HG03571 (cell line): Measurements from ENCODE around the gene SGPL1.

Source experiments
- ATAC-seq: cut with Tn5 transposase; IDR thresholded peaks from one replicate; pipeline ENCODE4 v1.9.1; 2021; ENCODE audit not compliant: unreplicated experiment

Gene SGPL1

DNA sequence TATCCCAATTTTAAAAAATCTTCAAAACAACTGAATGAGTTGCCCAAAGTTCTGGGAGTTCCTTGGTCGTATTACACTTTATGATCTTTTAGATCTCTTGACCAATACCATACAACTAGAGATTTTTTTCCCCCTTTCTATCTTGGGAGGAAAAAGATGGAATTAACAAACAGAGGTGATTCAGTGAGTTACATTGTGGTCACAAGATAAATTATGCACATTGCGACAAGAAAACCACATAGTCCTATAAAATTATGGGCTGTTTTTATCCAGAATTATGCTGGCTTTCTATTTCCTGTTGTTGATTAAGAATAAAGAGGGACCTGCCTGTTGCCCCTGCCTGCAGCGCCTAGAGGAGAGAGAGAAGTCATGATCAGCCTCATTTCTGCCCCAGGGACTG, 8.2 kb upstream of the SGPL1 start:
- ATAC-seq, result no peak

GRCh38 chr10:70809011-70809611, 6.6 kb upstream of the SGPL1 start:
- no peak for ATAC-seq

- ATAC-seq, result no peak
These were observed 6.0 kb upstream of the SGPL1 start for GRCh38 chr10:70809726-70810125.

GRCh38 chr10:70810967-70811366, 4.8 kb upstream of the SGPL1 start:
- ATAC-seq, result no peak

GRCh38 chr10:70811881-70812280, 3.9 kb upstream of the SGPL1 start:
- ATAC-seq, result no peak

- ATAC-seq, result no peak
These were observed 2.9 kb upstream of the SGPL1 start for GRCh38 chr10:70812814-70813213.

- no peak for ATAC-seq
These were observed 1.6 kb upstream of the SGPL1 start for GRCh38 chr10:70814126-70814525.

- peak; percentile 34 for ATAC-seq
These were observed 609 bp downstream of the SGPL1 start for GRCh38 chr10:70816220-70816894.

GRCh38 chr10:70820976-70821750, 5.4 kb downstream of the SGPL1 start:
- no peak for ATAC-seq

- no peak for ATAC-seq
These were observed 6.5 kb downstream of the SGPL1 start for GRCh38 chr10:70822076-70822820.

DNA sequence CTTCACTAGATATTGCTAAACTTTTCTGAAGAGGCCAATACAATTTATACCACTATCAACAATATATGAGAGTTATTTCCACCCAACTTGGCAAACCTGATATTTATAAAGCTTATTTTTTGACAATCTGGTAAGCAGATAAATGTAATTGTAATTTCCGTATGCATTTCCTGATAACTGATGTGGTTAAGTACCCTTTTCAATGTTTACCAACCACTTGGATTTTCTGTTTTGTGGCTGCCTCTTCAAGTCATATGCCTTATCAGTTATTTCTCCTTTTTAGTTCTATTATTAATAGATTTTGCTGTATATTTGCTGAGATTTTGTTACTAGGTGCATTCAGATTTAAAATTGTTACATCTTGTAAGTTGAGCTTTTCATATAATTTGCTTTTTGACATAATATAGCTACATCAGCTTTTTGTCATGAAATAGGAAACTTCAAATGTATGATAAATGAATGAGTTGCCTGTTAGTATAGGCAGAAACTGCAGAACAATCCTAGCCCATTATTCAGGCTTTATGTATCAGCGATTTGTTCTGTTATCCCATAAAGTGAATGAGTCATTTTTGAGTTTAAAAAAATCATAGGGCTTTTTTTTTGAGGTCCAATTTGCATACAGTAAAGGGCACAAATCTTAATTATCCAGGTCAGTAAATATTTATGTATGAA, 11.5 kb downstream of the SGPL1 start:
- ATAC-seq, result no peak

DNA sequence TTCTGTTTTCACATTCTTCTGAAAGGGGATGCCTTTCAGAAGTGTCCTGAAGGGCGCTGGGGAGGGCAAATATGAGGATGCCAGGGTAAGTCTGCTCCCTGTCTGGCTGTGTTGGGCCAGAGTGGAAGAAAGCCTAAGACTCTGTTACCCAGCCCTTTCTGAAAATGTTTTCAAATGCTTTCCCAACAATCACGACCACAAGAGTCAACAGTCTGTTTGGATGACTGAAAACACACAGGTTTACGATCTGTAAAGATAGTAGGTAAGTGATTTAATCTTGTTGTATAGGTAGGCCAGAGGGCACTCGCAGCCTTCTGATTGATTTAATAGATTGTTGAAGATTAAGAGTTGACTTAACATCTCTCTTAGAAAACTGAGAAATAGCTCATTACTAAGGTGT, 13.2 kb downstream of the SGPL1 start:
- no peak for ATAC-seq

DNA sequence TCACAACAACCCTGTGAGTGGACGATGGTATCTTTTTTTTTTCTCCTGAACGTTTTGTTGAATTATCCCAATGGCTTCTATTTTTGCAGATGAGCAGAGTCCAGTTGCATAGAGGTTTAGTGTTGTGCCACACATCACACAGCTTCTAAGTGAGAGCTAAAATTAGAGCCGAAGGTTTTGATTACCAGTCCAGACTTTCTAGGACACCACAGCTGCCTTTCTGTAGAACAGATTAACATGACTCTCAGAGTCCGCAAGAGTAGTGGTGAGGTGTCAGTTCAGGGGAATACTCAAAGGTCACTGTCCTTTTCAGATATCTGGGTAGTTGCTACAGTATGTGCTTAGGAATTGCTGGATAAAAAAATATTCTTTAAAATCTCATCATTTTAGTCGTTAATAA, 13.8 kb downstream of the SGPL1 start:
- no peak for ATAC-seq

DNA sequence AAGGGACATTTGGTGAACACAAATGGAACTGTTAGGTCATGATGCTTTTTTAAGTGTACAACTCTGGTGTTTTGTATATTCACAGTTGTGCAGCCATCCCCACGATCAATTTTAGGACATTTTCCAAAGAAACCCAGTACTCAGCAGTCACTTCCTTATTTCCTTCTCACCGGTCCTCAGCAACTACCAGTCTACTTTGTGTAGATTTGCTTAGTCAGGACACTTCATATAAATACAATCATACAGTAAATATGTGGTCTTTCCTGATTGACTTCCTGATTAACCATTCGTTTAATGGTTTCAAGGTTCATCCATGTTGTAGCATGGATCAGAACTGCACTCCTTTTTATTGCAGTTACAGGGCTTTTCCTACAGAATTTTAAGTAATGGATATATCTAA, 14.4 kb downstream of the SGPL1 start:
- no peak for ATAC-seq

- no peak for ATAC-seq
These were observed 16.5 kb downstream of the SGPL1 start for GRCh38 chr10:70832221-70832620.

DNA sequence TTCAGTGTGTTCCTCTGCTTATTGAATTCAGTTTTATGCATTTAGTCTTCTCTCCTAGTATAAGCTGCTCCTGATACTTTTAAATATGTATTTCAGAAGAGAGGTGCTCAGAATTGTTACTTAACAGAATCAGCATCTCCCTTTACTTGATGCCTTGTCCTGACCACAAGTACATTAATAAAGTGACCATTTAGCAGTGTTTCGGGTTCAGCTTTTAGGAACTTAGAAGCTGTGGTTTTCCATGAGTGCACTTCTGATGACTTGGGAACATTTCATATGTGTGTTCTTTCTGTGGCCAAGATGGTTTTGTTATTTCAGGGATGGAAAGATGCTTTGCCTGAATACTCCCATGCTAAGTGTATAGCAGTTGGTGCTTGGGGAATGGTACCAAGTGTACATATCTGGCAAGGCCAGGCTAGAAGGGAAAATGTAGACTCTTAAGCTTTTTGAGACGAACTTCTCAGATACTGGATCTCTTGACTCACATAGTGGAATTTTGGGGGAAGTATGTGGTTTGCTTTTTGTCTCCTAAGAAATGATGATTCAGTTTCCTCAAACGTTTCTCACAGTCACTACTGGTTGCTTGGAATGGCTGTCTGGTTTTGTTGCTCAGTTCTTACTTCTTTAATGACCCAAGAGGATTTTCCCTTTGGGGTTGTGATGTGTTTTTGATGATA, 17.2 kb downstream of the SGPL1 start:
- no peak for ATAC-seq

DNA sequence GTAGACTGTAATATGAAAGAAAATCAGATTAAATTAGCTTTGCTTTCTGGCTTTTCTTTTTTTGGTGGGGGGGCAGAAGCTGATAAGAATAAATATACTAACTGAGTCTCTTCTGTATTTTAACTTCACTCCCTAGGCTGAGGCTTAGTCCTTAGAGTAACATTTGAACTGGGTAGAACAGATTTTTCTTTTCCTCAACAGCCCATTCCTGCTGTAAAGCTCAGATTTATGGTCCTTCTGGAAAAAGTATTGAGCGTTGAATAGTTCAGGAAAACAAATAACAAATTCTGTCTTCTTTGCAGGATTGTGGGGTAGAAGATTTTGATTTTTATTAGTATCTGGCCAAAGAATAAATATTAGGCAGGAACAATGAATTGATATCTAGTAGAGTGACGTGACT, 17.9 kb downstream of the SGPL1 start:
- ATAC-seq, result no peak

GRCh38 chr10:70834021-70834420, 18.3 kb downstream of the SGPL1 start:
- ATAC-seq, result no peak

GRCh38 chr10:70834441-70835151, 18.8 kb downstream of the SGPL1 start:
- no peak for ATAC-seq

DNA sequence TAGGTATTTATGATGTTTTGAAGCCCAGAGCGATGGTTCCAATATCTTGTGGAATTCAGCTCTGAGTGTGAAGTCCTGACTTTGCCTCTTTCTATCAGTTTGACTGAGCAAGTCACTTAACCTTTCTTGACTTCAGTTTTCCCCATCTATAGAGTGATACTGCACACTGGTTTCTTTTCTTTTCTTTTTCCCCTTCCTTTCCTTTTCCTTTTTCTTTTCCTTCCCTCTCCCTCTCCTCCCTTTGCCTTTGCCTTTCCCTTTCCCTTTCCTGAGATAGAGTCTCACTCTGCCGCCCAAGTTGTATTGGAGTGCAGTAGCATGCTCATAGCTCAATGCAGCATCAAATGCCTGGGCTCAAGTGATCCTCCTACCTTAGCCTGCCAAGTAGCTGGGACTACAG, 20.6 kb downstream of the SGPL1 start:
- no peak for ATAC-seq
